ENCODE measurements around the gene SMOC1. TPM values are rescaled to one million over a fixed set of nuclear protein-coding genes. Genes with fewer than 3 reads are reported as not detected.

Gene SMOC1, protein sequence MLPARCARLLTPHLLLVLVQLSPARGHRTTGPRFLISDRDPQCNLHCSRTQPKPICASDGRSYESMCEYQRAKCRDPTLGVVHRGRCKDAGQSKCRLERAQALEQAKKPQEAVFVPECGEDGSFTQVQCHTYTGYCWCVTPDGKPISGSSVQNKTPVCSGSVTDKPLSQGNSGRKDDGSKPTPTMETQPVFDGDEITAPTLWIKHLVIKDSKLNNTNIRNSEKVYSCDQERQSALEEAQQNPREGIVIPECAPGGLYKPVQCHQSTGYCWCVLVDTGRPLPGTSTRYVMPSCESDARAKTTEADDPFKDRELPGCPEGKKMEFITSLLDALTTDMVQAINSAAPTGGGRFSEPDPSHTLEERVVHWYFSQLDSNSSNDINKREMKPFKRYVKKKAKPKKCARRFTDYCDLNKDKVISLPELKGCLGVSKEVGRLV
- total RNA-seq (2022; extraction: Qiagen RNA extraction; ENCODE audit: low read depth) = 16.7 to 26.5 TPM (median 21.2 TPM) in 5 replicates

GRCh38 chr14:69879175-69880043 is at the start of gene SMOC1:
Gene SMOC1 (plus strand): TSS chr14:69879416. CDS start chr14:69879679, 263 bp downstream.

Other genes with a start within 250 kb of the SMOC1 start
- 178 to 394 TPM (median 210 TPM) in 5 replicates for gene SRSF5, start 112.3 kb upstream of the SMOC1 start, total RNA-seq (2022; extraction: Qiagen RNA extraction; ENCODE audit: low read depth)
- not detected in 5 replicates for gene SLC10A1, start 82.2 kb upstream of the SMOC1 start, total RNA-seq (2022; extraction: Qiagen RNA extraction; ENCODE audit: low read depth)

All from A549 treated with DMSO at 1 μM for 4 hours (cell line).